ENCODE data around the gene MTFP1. TPM values are rescaled to one million over a fixed set of nuclear protein-coding genes. Genes with fewer than 3 reads are reported as not detected.

Gene MTFP1
- total and polyA plus RNA-seq, 2 experiments from 2014 or later, result 54.6 to 64.1 TPM

DNA sequence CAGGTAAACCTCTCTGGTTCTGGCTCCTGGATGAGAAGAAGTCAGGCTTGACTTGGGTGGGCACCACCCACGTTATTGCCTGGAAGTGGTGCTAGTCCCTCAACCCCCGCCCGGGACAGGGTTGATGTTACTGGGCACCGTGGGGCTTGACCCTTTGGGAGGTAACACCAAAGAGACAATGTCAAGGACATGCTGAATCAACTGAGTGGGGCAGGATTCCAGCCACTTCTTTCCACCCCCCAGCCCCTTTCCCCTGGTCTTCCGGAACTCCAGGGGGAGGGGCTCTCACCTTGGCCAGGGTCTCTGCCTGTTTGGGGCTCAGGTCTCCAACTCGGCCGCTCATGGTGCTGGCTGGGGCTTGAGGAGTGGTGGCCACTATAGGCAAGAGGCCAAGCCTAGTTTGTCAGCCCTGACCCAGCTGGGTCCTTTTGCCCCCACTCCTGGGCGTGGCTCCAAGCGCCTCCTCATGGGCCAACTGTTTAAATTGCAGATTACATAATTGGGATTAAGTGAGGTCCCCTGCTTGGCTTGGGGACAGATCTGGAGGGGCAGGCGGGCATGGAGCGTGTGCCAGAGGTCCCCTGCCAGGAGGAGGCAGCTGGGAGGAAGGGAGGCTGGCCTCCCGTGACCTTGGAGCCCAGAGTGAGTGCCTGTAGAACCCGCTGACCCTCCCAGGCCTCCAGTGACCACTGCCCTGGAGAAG lies 46.2 kb downstream of the MTFP1 start, which contains the start of gene SEC14L3:
Gene SEC14L3 (minus strand): TSS at position 402 of the 703 bp plus-strand sequence. CDS start 59 bp downstream, at position 343.
- Mint-ChIP-seq H3K9me3 (no peaks in the 10 kb centered on the region), H3K4me1 (peaks cover 4% of the 10 kb centered on the region; the same call in 1 of the 3 replicates), H3K27me3 (ENCODE audit: insufficient read depth, low read depth, poor library complexity) (peaks cover 3% of the 10 kb centered on the region), H3K4me3 (no peak within 1 kb of the TSS), H3K36me3 (ENCODE audit: low read depth) (no peaks in the 10 kb centered on the region), H3K27ac (no peak within 1 kb of the TSS)
- H4K20me1 ChIP-seq (replicated peaks; ENCODE audit: insufficient read depth), result no peaks in the 10 kb centered on the region
- TF ChIP-seq NANOG (IDR thresholded peaks at IDR 0.05; ENCODE audit: borderline replicate concordance) (no peak), ZNF331 (CRISPR knock-in tag; IDR thresholded peaks at IDR 0.05; ENCODE audit: low read depth) (no peak), CREB1 (CRISPR knock-in tag; IDR thresholded peaks at IDR 0.05; ENCODE audit: low read depth) (no peak), JUNB (IDR thresholded peaks at IDR 0.05; ENCODE audit: unreplicated experiment) (no peak), REST (IDR thresholded peaks at IDR 0.05; ENCODE audit: unreplicated experiment) (no peak), EZH2phosphoT487 (IDR thresholded peaks at IDR 0.05; ENCODE audit: unreplicated experiment) (no peak), ETS1 (IDR thresholded peaks at IDR 0.05) (no peak), EZH2 (IDR thresholded peaks at IDR 0.05; ENCODE audit: low read depth, unreplicated experiment) (no peak), STAT1 (IDR thresholded peaks at IDR 0.05; ENCODE audit: unreplicated experiment) (no peak), ZNF462 (CRISPR knock-in tag; IDR thresholded peaks at IDR 0.05) (no peak), POLR2AphosphoS5 (IDR thresholded peaks at IDR 0.05; ENCODE audit: low read depth) (no peak), ZNF114 (CRISPR knock-in tag; IDR thresholded peaks at IDR 0.05) (no peak)
- TF ChIP-seq, protein P1, sequence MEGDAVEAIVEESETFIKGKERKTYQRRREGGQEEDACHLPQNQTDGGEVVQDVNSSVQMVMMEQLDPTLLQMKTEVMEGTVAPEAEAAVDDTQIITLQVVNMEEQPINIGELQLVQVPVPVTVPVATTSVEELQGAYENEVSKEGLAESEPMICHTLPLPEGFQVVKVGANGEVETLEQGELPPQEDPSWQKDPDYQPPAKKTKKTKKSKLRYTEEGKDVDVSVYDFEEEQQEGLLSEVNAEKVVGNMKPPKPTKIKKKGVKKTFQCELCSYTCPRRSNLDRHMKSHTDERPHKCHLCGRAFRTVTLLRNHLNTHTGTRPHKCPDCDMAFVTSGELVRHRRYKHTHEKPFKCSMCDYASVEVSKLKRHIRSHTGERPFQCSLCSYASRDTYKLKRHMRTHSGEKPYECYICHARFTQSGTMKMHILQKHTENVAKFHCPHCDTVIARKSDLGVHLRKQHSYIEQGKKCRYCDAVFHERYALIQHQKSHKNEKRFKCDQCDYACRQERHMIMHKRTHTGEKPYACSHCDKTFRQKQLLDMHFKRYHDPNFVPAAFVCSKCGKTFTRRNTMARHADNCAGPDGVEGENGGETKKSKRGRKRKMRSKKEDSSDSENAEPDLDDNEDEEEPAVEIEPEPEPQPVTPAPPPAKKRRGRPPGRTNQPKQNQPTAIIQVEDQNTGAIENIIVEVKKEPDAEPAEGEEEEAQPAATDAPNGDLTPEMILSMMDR (conservative IDR thresholded peaks at IDR 0.05; ENCODE audit: low read depth in 2 of 2), result no peak
- no peaks in the 10 kb centered on the region for H3K36me3 ChIP-seq (ENCODE audit: insufficient read depth)
- H3K4me2 ChIP-seq, result no peak within 1 kb of the TSS
- H3K27me3 ChIP-seq (ENCODE audit: insufficient read depth), result no peaks in the 10 kb centered on the region
- no peaks in the 10 kb centered on the region for H3K9me2 ChIP-seq (ENCODE audit: insufficient read depth)
- H3K4me1 ChIP-seq (ENCODE audit: insufficient read depth), result no peaks in the 10 kb centered on the region
- no peaks in the 10 kb centered on the region for H3K79me2 ChIP-seq (replicated peaks; ENCODE audit: insufficient read depth)
- H3F3A ChIP-seq (replicated peaks; ENCODE audit: low read depth), result no peaks in the 10 kb centered on the region
- no peak for DNase-seq (ENCODE audit: low spot score)
- H3K4me3 ChIP-seq, result no peak within 1 kb of the TSS
- H2AFZ ChIP-seq, result no peak within 1 kb of the TSS
- ATAC-seq, result no peak
- H3K27ac ChIP-seq (ENCODE audit: low read depth), result no peak within 1 kb of the TSS

Measured in GM23338 (cell line).